ENCODE measurements around the gene GSG1L. TPM values are rescaled to one million over a fixed set of nuclear protein-coding genes. Genes with fewer than 3 reads are reported as not detected.
"Not testable (repeated sequence)": the region's sequence is repeated elsewhere in the genome, so short reads cannot be mapped to it uniquely, and the experiment has no call there.

Gene GSG1L
- total RNA-seq, 1 donor from 2014 or later: not detected

DNA sequence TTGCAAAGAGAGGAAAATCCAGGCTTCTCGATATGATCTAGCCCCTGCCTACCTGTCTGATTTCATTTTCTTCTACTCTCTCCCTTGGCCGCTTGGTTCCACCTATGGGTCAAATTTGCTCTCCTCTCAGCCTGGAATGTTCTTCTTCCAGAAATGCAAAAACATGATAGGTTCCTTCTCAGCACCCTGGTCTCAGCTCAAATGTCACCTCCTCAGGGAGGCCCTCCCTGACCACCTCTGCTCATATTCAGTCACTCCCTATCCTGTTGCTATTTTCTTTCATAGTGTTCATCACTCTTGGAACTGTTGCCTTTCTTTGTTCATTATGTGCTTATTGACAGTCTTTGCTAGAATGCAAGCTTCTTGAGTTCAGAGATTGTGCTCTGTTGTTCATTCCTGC lies 305.0 kb downstream of the GSG1L start:
- no peak for DNase-seq (ENCODE audit: low read depth in 2 of 2)

DNA sequence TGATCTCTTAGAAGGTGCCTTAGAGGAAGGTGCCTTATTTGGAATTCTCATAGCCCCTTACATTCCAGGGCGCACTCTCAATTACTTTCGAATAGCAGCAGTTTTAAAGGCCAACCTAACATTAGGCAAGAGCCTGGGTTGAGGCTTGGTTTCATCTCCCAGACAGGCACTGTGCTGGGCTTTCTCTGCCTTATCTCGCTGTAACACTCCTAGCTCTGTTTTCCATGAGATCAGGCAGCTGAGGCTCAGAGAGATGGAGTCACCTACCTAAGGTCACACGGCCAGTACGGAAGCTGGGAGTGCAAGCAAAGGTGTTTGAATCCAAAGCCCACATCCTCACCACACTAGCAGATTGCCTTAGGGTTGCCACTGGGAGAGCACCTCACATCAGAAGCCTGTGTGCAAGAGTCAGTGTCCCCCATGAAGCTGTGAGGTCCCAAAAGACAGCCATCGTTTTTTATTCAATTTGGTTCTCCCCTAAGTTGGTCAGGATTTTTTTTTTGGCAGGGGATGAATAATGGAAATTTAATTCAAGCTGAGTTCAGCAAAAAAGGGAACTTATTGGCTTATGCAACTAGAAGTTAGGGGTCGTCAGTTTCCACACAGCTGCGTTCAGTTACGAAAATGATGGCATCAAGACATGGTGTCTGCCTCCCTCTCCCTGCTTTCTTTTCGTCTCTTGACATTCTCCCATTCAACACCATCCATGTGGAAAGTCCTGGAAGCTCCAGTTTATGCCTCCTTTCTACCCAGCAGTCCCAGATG lies 307.1 kb downstream of the GSG1L start:
- no peak for DNase-seq (ENCODE audit: low read depth in 2 of 2)

DNA sequence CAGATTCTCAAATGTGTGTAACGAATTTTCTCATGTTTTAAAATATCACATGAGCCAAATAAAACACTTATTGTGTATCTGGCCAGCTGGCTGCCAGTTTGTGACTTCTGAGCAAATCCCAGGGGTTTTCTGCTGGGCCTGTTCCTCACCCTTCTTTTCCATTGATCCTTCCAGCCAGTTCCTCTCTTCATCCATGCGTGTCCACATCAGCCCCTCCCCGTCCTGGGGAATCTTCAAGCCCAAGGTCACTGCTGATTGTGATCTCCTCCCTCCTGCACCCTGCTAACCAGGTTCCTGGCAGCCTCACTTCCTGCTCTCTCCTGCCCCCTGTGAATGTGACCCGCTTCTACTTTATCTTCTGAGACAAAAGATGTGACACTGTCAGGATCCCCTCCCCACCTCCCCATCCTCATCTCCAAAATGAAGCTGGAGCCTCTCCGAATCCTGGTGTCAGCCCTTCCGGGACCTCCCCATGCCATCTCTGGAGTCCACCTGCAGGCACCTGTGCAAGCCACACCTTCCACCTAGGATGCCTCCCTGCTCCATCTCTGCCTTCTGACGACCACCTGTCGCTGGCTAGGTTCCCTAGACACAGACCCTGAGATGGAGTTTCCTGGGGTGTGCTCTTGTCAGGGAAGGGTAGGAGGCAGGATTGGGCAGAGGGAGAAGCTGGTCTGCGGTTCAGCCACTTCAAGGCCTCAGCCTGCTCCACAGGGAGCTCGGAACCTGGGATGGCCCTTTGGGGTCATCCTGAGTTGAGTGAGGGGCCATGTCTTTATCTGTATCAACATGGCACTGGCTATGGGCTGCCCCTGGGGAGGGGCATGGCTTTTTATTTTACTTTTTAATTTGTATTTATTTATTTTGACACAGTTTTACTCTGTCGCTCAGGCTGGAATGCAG lies 308.5 kb downstream of the GSG1L start:
- DNase-seq (ENCODE audit: low read depth in 2 of 2): no peak

DNA sequence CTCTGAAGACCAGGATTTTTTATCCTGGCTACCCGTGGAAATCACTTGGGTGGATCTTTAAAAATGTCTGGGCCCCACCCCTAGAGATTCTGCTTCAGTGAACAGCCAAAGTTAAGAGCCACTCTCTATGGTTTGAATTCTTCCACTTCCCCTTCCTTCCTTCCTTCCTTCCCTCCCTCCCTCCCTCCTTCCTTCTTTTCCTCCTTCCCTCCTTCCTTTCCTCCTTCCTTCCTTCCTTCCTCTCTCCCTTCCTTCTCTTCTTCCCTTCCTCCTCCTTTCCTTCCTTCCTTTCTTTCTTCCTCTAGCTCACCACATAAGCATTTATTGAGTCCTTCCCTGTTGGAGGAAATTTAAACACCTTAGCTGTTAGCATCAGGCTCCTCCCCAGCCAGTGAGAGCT lies 310.0 kb downstream of the GSG1L start:
- no peak for DNase-seq (ENCODE audit: low read depth in 2 of 2)

DNA sequence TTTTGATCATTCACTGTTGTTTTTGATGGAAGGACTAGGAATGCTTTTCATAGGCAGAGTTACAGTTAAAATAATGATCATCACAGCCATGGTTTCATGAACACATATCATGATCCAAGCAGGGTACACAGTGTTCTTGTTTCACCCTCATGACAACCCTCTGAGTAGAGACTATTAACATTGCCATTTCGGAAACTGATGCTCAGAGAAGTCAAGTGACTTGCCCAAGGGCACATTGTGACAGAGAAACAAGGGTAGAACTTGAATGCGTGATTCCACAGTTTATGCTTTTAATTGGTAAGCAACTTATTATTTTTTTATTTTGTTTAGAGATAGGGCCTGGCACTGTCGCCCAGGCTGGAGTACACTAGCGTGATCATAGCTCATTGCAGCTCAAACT lies 311.3 kb downstream of the GSG1L start:
- DNase-seq (ENCODE audit: low read depth in 2 of 2): no peak

DNA sequence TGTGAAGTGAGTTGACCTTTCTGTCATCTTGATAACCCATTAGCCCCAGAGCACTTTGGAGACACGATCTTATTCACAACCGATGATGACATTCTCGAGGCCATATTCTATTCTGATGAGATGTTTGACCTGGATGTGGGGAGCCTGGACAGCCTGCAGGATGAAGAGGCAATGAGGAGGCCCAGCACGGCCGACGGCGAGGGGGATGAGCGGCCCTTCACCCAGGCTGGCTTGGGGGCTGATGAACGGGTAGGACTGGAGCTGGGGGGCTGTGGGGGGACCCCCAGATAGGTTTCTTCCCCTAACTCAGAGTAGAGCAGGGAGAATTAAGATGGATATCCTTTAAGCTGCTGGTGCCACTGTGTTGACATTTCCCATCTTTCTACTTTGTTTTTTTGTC lies 311.8 kb downstream of the GSG1L start:
- no peak for DNase-seq (ENCODE audit: low read depth in 2 of 2)

DNA sequence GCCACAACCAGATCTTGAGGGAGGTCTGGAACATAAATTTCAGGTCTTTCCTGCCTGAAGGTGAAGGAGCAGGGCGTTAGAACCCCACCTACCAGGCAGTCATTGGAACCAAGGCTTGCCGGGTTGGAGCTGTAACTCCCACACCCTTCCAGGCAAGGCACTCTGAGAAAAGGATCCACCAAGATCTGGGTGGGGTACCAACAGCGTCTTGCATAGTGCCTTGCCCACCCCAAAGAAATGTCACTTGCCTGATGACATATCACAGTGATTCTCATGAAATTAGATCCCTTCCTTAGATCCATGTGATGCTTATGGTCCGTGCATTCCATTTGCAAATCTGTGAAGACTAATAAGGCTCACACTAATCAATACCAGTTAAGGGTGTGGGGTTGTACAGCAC lies 312.3 kb downstream of the GSG1L start:
- no peak for DNase-seq (ENCODE audit: low read depth in 2 of 2)

DNA sequence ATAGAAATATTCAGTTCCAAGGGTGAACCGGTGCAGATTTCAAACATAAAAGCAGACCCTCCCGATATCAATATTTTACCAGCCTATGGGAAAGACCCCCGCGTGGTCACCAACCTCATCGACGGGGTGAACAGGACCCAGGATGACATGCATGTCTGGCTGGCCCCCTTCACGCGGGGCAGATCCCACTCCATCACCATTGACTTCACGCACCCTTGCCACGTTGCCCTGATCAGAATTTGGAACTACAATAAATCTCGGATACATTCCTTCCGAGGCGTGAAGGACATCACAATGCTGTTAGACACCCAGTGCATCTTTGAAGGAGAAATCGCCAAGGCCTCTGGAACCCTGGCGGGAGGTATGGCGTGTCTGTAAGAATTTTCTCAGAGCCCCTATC lies 313.6 kb downstream of the GSG1L start:
- no peak for DNase-seq (ENCODE audit: low read depth in 2 of 2)

DNA sequence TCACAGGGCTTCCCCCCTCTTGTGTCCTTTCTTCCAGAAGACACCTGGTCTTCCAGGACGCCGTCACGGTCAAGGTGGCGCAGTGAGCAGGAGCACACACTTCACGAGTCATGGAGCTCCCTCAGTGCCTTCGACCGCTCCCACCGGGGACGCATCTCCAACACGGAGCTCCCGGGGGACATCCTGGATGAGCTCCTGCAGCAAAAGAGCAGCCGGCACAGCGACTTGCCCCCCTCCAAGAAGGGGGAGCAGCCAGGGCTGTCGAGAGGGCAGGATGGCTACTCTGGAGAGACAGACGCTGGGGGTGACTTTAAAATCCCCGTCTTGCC lies 314.0 kb downstream of the GSG1L start:
- DNase-seq (ENCODE audit: low read depth in 2 of 2): no peak

DNA sequence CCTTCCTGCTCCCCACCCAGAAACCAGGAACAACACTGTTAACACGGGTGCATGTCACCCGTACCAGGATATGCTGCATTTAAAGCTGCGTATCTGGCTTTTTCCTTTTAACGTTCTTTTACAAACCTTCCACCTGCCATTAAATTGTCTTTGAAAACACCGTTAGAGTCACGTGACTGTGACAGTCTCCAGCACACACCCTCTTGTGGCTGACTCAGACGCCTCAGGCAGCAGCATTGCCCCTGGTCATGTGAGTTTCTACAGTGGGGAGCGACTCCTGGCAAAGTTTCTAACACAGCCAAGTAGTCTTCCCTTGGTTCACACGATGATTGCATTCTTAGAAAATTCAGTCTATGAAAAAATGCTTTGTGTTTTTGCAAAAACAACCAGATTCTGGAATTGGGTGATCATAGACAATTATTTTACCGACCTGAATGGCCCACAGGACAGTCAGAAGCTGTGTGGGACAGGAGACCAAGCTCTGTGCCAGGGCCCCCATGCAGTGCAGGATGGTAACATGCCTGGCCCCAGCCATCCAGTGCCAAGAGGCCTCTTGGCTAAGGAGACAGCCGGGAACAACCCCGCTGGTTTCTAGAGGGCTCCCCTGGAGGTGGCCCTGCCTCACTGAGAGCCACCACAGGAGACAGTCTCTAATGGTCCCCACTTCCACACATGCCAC lies 314.5 kb downstream of the GSG1L start:
- DNase-seq (ENCODE audit: low read depth in 2 of 2): peak; percentile 36 to 79

DNA sequence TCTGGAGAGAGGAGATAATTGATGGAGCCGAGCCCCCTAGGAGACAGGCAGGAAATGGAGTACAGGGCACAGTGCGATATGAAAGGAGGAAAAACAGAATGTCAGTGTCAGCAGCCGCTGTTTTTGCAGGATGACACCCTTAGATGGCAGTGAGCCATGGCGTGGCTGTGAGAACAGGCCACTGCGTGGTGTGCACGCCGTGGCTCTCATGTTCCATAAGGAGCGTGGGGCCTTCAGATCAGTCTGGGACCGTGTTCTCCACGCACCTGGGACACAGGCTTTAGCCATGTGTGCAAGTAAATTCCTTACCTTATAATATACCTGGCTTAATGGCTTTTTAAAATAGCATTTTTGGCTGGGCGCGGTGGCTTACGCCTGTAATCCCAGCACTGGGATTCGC lies 315.6 kb downstream of the GSG1L start:
- DNase-seq (ENCODE audit: low read depth in 2 of 2): no peak

DNA sequence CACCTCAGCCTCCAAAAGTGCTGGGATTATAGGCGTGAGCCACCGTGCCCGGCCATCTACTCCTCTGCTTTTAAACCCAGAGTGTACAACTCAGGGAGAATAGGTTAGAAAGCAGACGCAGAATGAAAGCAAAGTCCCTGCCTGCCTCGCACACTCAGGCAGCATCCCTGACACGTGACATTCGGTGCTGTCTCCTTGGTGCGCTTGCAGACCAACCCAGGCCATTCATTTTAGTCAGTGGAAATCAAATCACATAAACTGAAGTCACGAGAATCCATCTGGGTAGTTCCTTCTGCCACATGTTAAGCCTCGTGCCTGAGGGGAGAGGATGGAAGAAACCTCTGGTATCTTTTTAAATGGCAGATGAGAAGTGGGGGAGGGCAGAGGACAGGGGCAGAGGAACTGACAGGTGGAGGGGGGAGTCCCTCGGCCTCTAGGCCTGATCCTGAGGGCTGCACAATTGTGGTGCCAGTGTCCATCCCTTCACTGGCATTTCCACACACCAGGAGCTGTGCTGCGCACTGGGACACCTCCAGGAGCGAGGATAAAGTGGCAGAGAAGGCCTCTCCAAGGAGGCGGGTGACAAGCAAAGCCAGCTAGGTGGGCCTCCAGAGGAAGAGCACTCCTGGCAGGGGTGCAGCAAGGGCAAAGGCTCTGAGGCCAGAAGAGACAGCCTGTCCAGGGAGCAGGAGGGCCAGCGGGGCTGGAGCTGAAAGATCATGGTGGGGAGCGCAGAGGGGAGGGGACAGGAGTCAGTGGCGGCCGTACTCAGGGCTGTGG lies 317.2 kb downstream of the GSG1L start:
- DNase-seq (ENCODE audit: low read depth in 2 of 2): no peak

DNA sequence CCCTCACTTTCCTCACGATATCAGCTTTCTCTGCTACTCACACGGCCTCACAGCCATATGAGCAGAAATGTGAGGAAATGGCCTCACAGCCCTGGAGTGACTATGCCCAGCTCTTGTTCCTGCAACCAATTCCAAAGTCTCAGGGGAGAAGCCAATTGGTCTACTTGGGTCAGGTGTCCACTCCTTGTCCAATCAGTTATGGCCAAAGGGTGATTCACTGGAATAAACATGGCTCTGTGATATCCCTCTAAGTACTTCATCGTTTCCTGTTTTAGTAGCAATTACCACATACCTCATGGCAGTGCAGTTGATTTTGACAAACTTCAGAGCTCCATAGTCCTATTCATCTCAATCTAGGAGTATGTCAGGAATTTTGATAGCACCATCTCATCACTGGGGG lies 318.2 kb downstream of the GSG1L start:
- no peak for DNase-seq (ENCODE audit: low read depth in 2 of 2)

DNA sequence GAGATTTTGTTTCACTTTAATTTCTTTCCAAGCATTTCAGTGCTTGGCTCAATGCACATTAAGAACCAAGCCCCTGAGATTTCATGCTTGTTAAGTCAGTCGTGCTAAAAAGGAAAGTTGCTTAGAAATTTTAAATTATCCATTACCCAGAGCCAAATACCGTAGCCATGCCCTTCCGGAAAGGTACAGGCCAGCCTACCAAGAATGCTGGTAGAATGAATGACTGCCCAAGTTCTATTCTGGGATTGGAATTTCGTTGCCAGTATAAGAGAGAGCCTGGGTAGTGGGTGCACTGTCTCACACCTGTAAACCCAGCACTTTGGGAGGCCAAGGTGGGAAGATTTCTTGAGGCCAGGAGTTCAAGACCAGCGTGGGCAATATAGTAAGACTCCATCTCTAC lies 319.6 kb downstream of the GSG1L start:
- DNase-seq (ENCODE audit: low read depth in 2 of 2): no peak

DNA sequence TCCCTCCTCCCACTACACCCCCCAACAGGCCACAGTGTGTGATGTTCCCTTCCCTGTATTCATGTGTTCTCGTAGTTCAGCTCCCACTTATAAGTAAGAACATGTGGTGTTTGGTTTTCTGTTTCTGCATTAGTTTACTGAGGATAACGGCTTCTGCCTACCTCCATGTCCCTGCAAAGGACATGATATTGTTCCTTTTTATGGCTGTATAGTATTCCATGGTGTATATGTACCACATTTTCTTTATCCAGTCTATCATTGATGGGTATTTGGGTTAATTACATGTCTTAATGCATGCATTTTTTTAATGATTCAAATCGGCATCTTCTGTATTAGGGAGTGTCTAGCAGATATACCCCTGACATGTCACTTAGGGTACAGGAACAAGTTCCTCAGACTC lies 320.5 kb downstream of the GSG1L start:
- DNase-seq (ENCODE audit: low read depth in 2 of 2): not testable (repeated sequence)

DNA sequence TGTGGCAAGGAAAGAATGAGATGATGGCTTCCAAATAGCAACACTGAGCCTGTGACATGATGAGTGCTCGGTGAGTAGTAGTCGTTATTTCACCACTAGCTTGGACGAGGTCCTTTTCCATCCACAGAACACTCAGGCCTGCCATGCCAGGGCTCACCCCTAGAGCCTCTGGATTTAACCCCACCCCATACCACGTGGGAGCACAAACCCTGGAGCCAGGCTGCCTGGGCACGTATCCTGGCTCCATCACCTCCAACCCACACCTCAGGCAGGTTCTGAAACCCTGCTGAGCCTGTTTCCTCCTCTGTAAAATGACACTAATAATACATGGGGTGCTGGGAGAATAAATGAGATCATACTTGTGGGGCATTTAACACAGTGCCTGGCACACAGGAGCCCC lies 321.2 kb downstream of the GSG1L start:
- DNase-seq (ENCODE audit: low read depth in 2 of 2): no peak

DNA sequence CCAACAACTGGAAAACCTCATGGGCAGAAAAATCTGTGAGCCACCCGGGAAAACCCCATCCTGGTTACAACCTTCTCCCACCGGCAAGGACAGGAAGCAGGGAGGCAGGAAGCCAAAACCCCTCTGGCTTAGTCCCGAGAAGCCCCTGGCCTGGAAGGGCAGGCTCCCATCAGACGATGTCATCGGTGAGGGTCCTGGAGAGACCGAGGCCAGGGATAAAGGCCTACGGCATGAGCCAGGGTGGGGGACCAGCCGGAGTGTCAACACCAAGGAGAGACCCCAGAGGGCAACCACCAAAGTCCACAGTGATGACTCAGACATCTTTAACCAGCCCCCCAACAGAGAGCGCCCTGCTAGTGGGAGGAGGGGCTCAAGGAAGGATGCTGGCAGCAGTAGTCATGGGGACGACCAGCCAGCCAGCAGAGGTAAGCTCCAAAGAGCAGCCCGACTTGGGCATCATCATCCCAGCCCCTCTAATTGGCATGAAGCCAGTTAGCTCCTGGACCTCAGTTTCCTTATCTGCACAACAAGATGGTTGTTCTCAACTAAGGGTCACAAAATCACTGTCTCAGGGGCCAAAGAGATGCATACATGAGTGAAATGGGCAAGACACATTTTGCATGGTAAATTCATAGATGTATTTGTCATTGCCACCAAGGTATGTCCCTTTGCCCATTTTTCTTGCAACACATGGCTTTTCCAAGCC lies 322.9 kb downstream of the GSG1L start:
- no peak for DNase-seq (ENCODE audit: low read depth in 2 of 2)

DNA sequence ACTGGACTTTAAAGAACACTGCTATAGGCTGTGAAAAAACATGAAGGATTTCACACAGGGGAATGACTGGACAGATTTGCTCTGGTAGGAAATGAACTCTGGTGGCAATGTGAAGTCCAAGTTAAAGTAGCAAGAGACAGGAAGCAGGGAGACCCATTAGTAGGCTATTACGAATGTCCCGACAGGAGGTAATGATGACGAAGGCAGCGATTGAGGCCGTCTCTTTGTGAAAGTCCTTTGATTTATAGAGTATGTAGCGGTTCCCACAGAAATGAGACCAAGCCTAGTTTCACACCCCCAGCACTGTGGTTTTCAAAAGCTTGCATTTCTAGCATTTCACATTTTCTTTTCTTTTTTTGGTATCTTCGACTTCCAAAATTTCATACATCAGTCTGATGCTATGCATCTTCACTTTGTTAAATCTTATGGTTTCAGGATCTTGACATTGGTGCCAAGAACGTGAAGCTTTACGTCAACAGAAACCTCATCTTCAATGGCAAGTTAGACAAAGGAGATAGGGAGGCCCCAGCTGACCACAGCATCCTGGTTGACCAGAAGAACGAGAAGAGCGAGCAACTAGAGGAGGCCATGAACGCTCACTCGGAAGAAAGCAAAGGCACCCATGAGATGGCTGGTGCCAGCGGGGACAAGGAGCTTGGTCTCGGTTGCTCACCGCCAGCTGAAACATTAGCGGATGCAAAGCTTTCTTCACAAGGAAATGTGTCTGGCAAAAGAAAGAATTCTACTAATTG lies 323.7 kb downstream of the GSG1L start:
- DNase-seq (ENCODE audit: low read depth in 2 of 2): no peak

DNA sequence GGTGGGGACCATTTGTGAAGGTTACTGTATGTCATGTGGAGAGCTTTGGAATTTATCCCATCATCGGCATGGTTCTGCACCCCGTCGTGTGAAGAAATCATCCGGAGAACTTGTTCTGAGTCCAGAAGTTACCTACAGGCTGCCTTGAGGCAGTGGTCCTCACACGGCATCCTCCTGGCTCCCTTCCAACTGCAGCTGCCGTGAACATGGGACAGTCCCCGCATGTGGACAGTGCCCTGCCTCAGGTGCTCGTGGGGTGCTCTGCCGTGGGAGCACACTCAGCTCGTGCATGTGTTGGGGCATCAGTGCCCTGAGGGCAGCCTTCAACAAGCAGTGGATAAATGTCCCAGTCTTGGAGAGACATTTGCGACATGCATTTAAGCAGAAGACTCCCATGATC lies 324.9 kb downstream of the GSG1L start:
- DNase-seq (ENCODE audit: low read depth in 2 of 2): no peak
